H1 (cell line): ENCODE measurements around the gene ALX1. TPM values are rescaled to one million over a fixed set of nuclear protein-coding genes. Genes with fewer than 3 reads are reported as not detected.

ENCODE experiments used
- CTCF ChIA-PET: fragments of 300-600 bp; sonication (Branson Sonifier 250); formaldehyde crosslinking; loops from one replicate; lab custom pipeline; 2021; ENCODE audit not compliant: partially characterized antibody; lab: Charles Lee
- POLR2A ChIA-PET: fragments of 300-600 bp; sonication (Branson Sonifier 250); formaldehyde crosslinking; loops from one replicate; lab custom pipeline; 2021; ENCODE audit warnings: inconsistent platforms; ENCODE audit not compliant: partially characterized antibody; lab: Charles Lee
- DNase-seq, 2 experiments: peaks; one replicate each; pipeline versions ENCODE4 v3.0.0 to v3.0.0-alpha.2; 2010 to 2022; ENCODE audit warnings: low spot score in 2 of 2, low read depth in 1 of 2, mixed read lengths in 1 of 2
- FAIRE-seq: peaks from 2 replicates; lab custom pipeline; 2011; peaks lifted over from hg19 to GRCh38; lab: Jason Lieb, UNC
- H2AFZ ChIP-seq: 2 replicates; pipeline ENCODE4 v1.8.1; 2012; ENCODE audit warnings: low read length, inconsistent platforms
- H2AK5ac ChIP-seq: 2 replicates; pipeline ENCODE4 v1.6.1; 2013; ENCODE audit warnings: low read depth, low read length
- H2BK120ac ChIP-seq: replicated peaks from 2 replicates; pipeline ENCODE3; 2013; ENCODE audit warnings: low read depth, low read length, inconsistent platforms
- H2BK12ac ChIP-seq: 2 replicates; pipeline ENCODE4 v1.6.1; 2013; ENCODE audit warnings: low read depth, low read length
- H2BK15ac ChIP-seq: 2 replicates; pipeline ENCODE4 v1.6.1; 2013; ENCODE audit warnings: low read length
- H2BK20ac ChIP-seq: 2 replicates; pipeline ENCODE4 v1.6.1; 2013; ENCODE audit warnings: low read length
- H2BK5ac ChIP-seq: 2 replicates; pipeline ENCODE4 v1.6.1; 2013; ENCODE audit warnings: low read depth, low read length
- H3K14ac ChIP-seq: 2 replicates; pipeline ENCODE4 v1.6.1; 2013; ENCODE audit warnings: inconsistent platforms; ENCODE audit not compliant: insufficient read length
- H3K18ac ChIP-seq: 2 replicates; pipeline ENCODE4 v1.6.1; 2013; ENCODE audit warnings: low read length; ENCODE audit errors: extremely low read depth
- H3K23ac ChIP-seq: 2 replicates; pipeline ENCODE4 v1.6.1; 2013; ENCODE audit warnings: inconsistent platforms; ENCODE audit not compliant: insufficient read length
- H3K23me2 ChIP-seq: 2 replicates; pipeline ENCODE4 v1.6.1; 2013; ENCODE audit warnings: low read depth, low read length
- H3K27ac ChIP-seq: 2 replicates; pipeline ENCODE4 v1.6.1; 2011; ENCODE audit warnings: low read depth, low read length, inconsistent platforms
- H3K27me3 ChIP-seq, 4 experiments: replicated peaks in 1 of 4; 1 replicate in 1 of 4; 2 replicates in 3 of 4; pipeline versions ENCODE4 v1.6.1 to v1.8.1; 2011 to 2013; ENCODE audit warnings: low read length in 3 of 4, mild to moderate bottlenecking in 3 of 4, inconsistent platforms in 2 of 4, mixed read lengths in 2 of 4, moderate library complexity in 1 of 4; ENCODE audit not compliant: control insufficient read depth in 3 of 4, insufficient read depth in 3 of 4; ENCODE audit errors: extremely low read depth in 1 of 4
- H3K36me3 ChIP-seq, 4 experiments: 2 replicates each; pipeline versions ENCODE4 v1.6.1 to v1.8.1; 2011 to 2013; ENCODE audit warnings: mild to moderate bottlenecking in 4 of 4, low read length in 3 of 4, moderate library complexity in 2 of 4, control low read depth in 1 of 4, inconsistent platforms in 1 of 4; ENCODE audit not compliant: insufficient read depth in 4 of 4, control insufficient read depth in 2 of 4
- H3K4ac ChIP-seq: replicated peaks from 2 replicates; pipeline ENCODE3; 2013; ENCODE audit warnings: low read length, low read depth, mixed read lengths, inconsistent platforms; ENCODE audit not compliant: insufficient read length
- H3K4me1 ChIP-seq, 4 experiments: replicated peaks in 1 of 4; 1 replicate in 1 of 4; 2 replicates in 3 of 4; pipeline versions ENCODE4 v1.6.1 to v1.8.1; 2011 to 2013; ENCODE audit warnings: low read length in 3 of 4, inconsistent platforms in 2 of 4, mixed read lengths in 1 of 4; ENCODE audit not compliant: insufficient read depth in 4 of 4, control insufficient read depth in 3 of 4
- H3K4me2 ChIP-seq, 2 experiments: 2 replicates each; pipeline versions ENCODE4 v1.6.1 to v1.8.1; 2011 to 2013; ENCODE audit warnings: low read depth in 2 of 2, low read length in 2 of 2, control low read depth in 1 of 2, inconsistent platforms in 1 of 2, mild to moderate bottlenecking in 1 of 2; ENCODE audit not compliant: insufficient read depth in 1 of 2
- H3K4me3 ChIP-seq, 4 experiments: fragments of 200-600, 300-600 bp in 1 of 4; sonication (generic), shearing (Covaris generic), sonication (Bioruptor Twin) in 1 of 4; 2 replicates each; pipeline versions ENCODE4 v1.5.1 to v1.8.1; 2011 to 2016; ENCODE audit warnings: low read length in 4 of 4, low read depth in 3 of 4, control low read depth in 2 of 4, inconsistent platforms in 2 of 4, mild to moderate bottlenecking in 2 of 4, mixed read lengths in 1 of 4, moderate library complexity in 1 of 4; ENCODE audit not compliant: insufficient read depth in 2 of 4; ENCODE audit errors: extremely low read depth in 1 of 4
- H3K56ac ChIP-seq: replicated peaks from 2 replicates; pipeline ENCODE3; 2013; ENCODE audit warnings: low read depth, mild to moderate bottlenecking, mixed read lengths, low read length, inconsistent platforms; ENCODE audit not compliant: insufficient read length
- H3K79me1 ChIP-seq: 2 replicates; pipeline ENCODE4 v1.6.1; 2013; ENCODE audit warnings: low read depth, low read length, control low read depth
- H3K79me2 ChIP-seq, 2 experiments: 2 replicates each; pipeline versions ENCODE4 v1.6.1 to v1.8.1; 2012 to 2013; ENCODE audit warnings: low read length in 2 of 2, mild to moderate bottlenecking in 2 of 2, inconsistent platforms in 1 of 2; ENCODE audit not compliant: insufficient read depth in 2 of 2, control insufficient read depth in 1 of 2
- H3K9ac ChIP-seq, 4 experiments: replicated peaks in 1 of 4; 1 replicate in 1 of 4; 2 replicates in 3 of 4; pipeline versions ENCODE4 v1.6.1 to v1.8.1; 2011 to 2013; ENCODE audit warnings: low read depth in 3 of 4, low read length in 3 of 4, control low read depth in 2 of 4, mild to moderate bottlenecking in 2 of 4, moderate library complexity in 2 of 4, inconsistent platforms in 1 of 4; ENCODE audit errors: extremely low read depth in 1 of 4
- H3K9me3 ChIP-seq, 2 experiments: 2 replicates each; pipeline versions ENCODE4 v1.6.1 to v1.8.1; 2012 to 2013; ENCODE audit warnings: mild to moderate bottlenecking in 2 of 2, moderate library complexity in 2 of 2, control low read depth in 1 of 2, inconsistent platforms in 1 of 2, low read depth in 1 of 2, low read length in 1 of 2, mixed read lengths in 1 of 2; ENCODE audit not compliant: insufficient read depth in 2 of 2
- H4K20me1 ChIP-seq, 2 experiments: replicated peaks in 1 of 2; 2 replicates each; pipeline versions ENCODE3 to v1.8.1; 2011 to 2013; ENCODE audit warnings: inconsistent platforms in 2 of 2, low read length in 2 of 2, mild to moderate bottlenecking in 1 of 2; ENCODE audit not compliant: insufficient read depth in 2 of 2, control insufficient read depth in 1 of 2
- H4K5ac ChIP-seq: 2 replicates; pipeline ENCODE4 v1.6.1; 2013; ENCODE audit warnings: low read length, low read depth, mixed read lengths, inconsistent platforms; ENCODE audit not compliant: insufficient read length
- H4K8ac ChIP-seq: 2 replicates; pipeline ENCODE4 v1.8.0; 2013; ENCODE audit warnings: mild to moderate bottlenecking, moderate library complexity, low read length, inconsistent platforms; ENCODE audit not compliant: insufficient read depth; ENCODE audit errors: extremely low read depth
- H4K91ac ChIP-seq: replicated peaks from 2 replicates; pipeline ENCODE3; 2013; ENCODE audit warnings: low read length, mixed read lengths, inconsistent platforms; ENCODE audit not compliant: insufficient read length
- CEBPB ChIP-seq: IDR thresholded peaks from 2 replicates; pipeline ENCODE4 v1.6.1; 2012; ENCODE audit warnings: low read depth, low read length
- JUN ChIP-seq: IDR thresholded peaks from 2 replicates; pipeline ENCODE4 v1.6.1; 2011; ENCODE audit warnings: low read depth, mild to moderate bottlenecking, improper control_type of control experiment, low read length
- RNF2 ChIP-seq: fragments of 200-900, 300-1000 bp; sonication (generic); IDR thresholded peaks from 2 replicates; pipeline ENCODE4 v1.7.1; 2016; ENCODE audit warnings: borderline replicate concordance, low read depth, mild to moderate bottlenecking, antibody characterized with exemption, low read length; ENCODE audit not compliant: poor library complexity, severe bottlenecking; ENCODE audit errors: missing control alignments
- SAP30 ChIP-seq: fragments of 300-600 bp; sonication (generic); IDR thresholded peaks from 2 replicates; pipeline ENCODE4 v1.7.1; 2012; ENCODE audit warnings: low read length, moderate library complexity, mild to moderate bottlenecking, inconsistent platforms; ENCODE audit not compliant: insufficient read depth, insufficient replicate concordance
- TAF7 ChIP-seq: optimal IDR thresholded peaks from 2 replicates; pipeline ENCODE3; 2011; ENCODE audit warnings: low read depth, mild to moderate bottlenecking, inconsistent platforms, low read length, moderate library complexity, borderline replicate concordance
- WGBS, 2 experiments: shearing (Covaris generic) in 1 of 2; methylation state at CpG; one replicate each; pipeline versions ENCODE4 v1.1.6 to v1.1.7; 2013 to 2015; ENCODE audit warnings: low lambda C conversion rate in 2 of 2, mixed read lengths in 2 of 2, inconsistent platforms in 1 of 2, low coverage in 1 of 2, missing lambda C conversion rate in 1 of 2; ENCODE audit not compliant: insufficient replicate concordance in 2 of 2, insufficient coverage in 1 of 2, insufficient read length in 1 of 2; ENCODE audit errors: extremely low coverage in 1 of 2, missing lambda C conversion rate in 1 of 2; 5-methylcytosine and 5-hydroxymethylcytosine counted together
- polyA plus RNA-seq, 7 experiments: library from polyadenylated mRNA; depleted of rRNA in 3 of 7; stranded (reverse) in 5 of 7; unstranded in 2 of 7; fragments of >200 nt in 5 of 7; fragments of 200-250 nt in 2 of 7; gene quantifications; 1 replicate in 5 of 7; 2 replicates in 1 of 7; 4 replicates in 1 of 7; pipeline versions ENCODE4 v1.2.1 to v1.2.3, GENCODE V29; 2011 to 2013; ENCODE audit warnings: missing spikeins in 2 of 7, mixed read lengths in 2 of 7
- total RNA-seq: library from RNA; stranded (reverse); fragmentation: NEBNext Ultra II Directional; extraction: Animal tissue kit (Norgen Biotek cat#: 25700); gene quantifications from 2 replicates; pipeline ENCODE4 v1.2.1, GENCODE V29; 2021

Gene ALX1
- total and polyA plus RNA-seq, 2 of the 8 experiments (the other 6 are each of a cell fraction or from before 2014, with no cell fraction given) = 0.41 to 0.73 TPM

DNA sequence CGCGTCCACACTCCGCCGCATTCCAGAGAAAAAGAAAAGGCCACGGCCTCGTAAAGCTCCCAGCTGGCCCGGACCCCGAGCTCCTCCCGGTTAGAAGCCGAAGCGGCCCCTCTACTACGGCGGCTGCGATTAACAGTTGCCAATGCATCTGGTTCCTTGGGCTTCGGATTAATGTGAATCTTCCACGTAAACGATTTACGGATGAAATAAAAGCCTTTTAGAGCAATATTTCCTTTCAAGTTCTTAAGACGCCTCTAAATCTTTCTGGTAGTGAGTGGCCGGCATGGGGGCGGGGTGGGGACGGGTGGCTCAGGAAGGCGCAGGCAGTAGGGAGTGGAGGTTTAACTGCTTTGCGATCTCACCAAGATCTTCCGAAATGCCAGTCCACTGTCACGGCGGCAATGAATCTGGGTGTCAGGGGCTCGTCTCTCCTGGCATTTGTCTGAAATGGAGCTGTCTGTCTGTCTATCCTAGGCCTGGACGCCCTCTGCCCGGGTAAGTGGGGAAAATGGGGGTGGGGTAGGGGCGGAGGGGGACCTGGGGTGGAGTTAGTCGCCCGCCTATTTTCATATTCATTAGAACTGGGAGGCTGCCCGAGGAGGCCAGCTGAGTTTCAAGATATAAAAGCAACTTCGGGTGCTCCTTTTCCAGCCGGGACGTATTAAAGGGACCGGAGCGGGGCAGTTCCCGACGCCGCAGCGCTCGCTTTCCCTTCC is 413 bp upstream of the ALX1 start:
- ChIA-PET CTCF (interaction anchor here (1.3 to 2.2 kb wide), 4 partner anchors 17 to 405 kb away, joined by 3 to 9 read pairs (median 4); no protein-coding TSS in a partner anchor), POLR2A (interaction anchor here (0.6 to 1.4 kb wide), 3 partner anchors 9 to 368 kb away, joined by 3 to 5 read pairs (median 3); no protein-coding TSS in a partner anchor)
- H4K20me1 ChIP-seq = peaks cover 1 to 8% of the 10 kb centered on the region in 2 experiments
- no peak overlapping the region for H2AK5ac ChIP-seq
- H2BK5ac ChIP-seq = no peak overlapping the region
- H3K9ac ChIP-seq = no peak overlapping the region
- no peak overlapping the region for H2BK15ac ChIP-seq
- H3K18ac ChIP-seq = 0 out of 2 replicates have a peak overlapping the region, but pooled peaks have one; percentile 42
- H3K27ac ChIP-seq = no peak overlapping the region
- H3K36me3 ChIP-seq = no peaks in the 10 kb centered on the region
- H3K14ac ChIP-seq = no peak overlapping the region
- H3K23me2 ChIP-seq = peaks cover 19% of the 10 kb centered on the region
- no peak overlapping the region; the same call in 1 of the 2 replicates for H2BK12ac ChIP-seq
- H3K9me3 ChIP-seq = no peaks in the 10 kb centered on the region
- peak overlapping the region; percentile 45 for H4K8ac ChIP-seq
- no peak overlapping the region for H3K23ac ChIP-seq
- H2BK120ac ChIP-seq = no peak overlapping the region
- H3K79me2 ChIP-seq = no peaks in the 10 kb centered on the region
- H4K91ac ChIP-seq = no peak overlapping the region
- H2BK20ac ChIP-seq = no peak overlapping the region
- H3K4me2 ChIP-seq = peak overlapping the region; percentile 79 to 88
- peak overlapping the region; percentile 86; the same call in 1 of the 2 replicates for H2AFZ ChIP-seq
- FAIRE-seq = no peak
- H3K4me3 ChIP-seq = peak overlapping the region; percentile 68 to 86 (median 78)
- 2% methylated on average over 25 of the region's 44 CpGs; no CpG with 5 or more reads in 1 of the 2 experiments for WGBS, 2 experiments
- peak; percentile 22 for TF ChIP-seq TAF7
- TF ChIP-seq JUN = no peak
- peak; percentile 41 for TF ChIP-seq RNF2
- TF ChIP-seq CEBPB = no peak
- peak; percentile 60 for TF ChIP-seq SAP30
- no peak overlapping the region for H3K4ac ChIP-seq
- peaks cover 2 to 16% (median 5%) of the 10 kb centered on the region in 4 experiments for H3K4me1 ChIP-seq
- H3K79me1 ChIP-seq = no peaks in the 10 kb centered on the region
- peak in 1 of 2 experiments; percentile 61 for DNase-seq
- H3K27me3 ChIP-seq = peaks cover 38 to 51% (median 44%) of the 10 kb centered on the region in 4 experiments
- no peak overlapping the region for H3K56ac ChIP-seq
- H4K5ac ChIP-seq = no peak overlapping the region
